ENCODE results near the gene ACTL10. TPM values are rescaled to one million over a fixed set of nuclear protein-coding genes. Genes with fewer than 3 reads are reported as not detected.

The ACTL10 gene
- total RNA-seq (2021), result 0.46 and 0.55 TPM in 2 replicates
- long read RNA-seq, result 0 reads

DNA sequence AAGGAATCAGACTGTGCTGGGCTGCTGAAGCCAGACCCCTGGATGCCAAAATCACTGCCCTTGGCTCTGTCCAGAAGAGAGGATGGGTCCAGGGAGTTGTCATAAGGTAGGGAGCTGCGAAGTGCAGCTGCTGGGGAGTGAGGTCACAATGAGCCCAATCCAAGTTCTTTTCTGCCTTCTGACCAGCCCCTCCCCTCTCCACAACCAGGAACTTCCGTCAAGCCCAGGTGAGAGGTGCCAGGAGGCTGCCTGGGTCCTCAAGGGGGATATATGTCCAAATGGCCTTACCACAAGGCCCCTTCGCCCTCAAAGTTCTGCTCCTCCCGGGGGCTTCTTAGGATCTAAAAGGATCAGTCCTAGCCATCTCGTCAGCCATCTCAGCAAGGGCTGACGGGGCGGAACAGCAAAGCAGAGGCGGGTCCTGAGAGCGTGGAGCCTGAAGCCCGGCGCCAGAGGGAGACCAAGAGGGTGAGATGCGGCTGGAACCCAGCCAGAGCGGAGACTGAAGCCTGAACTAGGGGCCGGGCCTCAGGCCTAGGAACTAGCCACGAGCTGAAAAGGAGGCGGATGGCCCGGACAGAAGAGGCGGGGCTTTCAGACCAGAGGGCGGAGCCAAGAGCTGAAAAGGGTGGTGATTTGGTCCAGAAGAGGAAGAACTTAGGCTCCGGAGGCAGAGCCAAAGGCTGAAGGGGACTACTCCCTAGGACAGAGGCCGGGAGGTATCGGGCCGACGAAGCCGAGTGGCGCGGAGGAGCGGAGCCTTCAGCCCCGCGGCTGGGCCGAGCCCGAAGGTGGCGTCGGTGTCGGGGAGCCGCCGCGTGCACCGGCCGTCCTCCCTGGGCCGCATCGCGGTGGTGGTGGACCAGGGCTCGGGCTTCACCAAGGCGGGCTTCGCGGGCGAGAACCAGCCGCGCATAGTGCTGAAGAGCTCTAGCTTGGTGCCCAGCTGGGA lies at the start of gene ACTL10:
Gene ACTL10, plus strand, starts transcription at position 651 of the 952 bp plus-strand sequence. CDS start 555 bp downstream, outside the sequence.
- Histone ChIP-seq H3K4me1 (ENCODE audit: insufficient read depth, low read length) (no peaks in the 10 kb centered on the region; the same call in 1 of the 2 replicates), H2BK120ac (ENCODE audit: low read depth, low read length, poor library complexity, severe bottlenecking) (no peak within 1 kb of the TSS), H3K56ac (ENCODE audit: insufficient read length, low read depth, low read length) (no peak within 1 kb of the TSS), H4K20me1 (ENCODE audit: control insufficient read depth, insufficient read depth, insufficient read length) (no peaks in the 10 kb centered on the region), H2BK20ac (ENCODE audit: low read depth, low read length, poor library complexity, severe bottlenecking) (no peak within 1 kb of the TSS), H2BK15ac (ENCODE audit: low read depth, low read length) (no peak within 1 kb of the TSS), H2BK12ac (ENCODE audit: insufficient read length, low read depth, low read length) (no peak within 1 kb of the TSS), H3K23ac (ENCODE audit: insufficient read length, low read depth, low read length) (no peak within 1 kb of the TSS), H2AK5ac (ENCODE audit: insufficient read length, low read length) (no peak within 1 kb of the TSS), H4K5ac (ENCODE audit: insufficient read length, low read depth, low read length) (no peak within 1 kb of the TSS), H2AFZ (ENCODE audit: low read length) (no peak within 1 kb of the TSS), H3K9ac (ENCODE audit: extremely low read depth, insufficient read length, low read length) (no peak within 1 kb of the TSS), H3K27ac (ENCODE audit: insufficient read length, low read depth, low read length) (no peak within 1 kb of the TSS), H3K79me2 (ENCODE audit: insufficient read depth, low read length) (no peaks in the 10 kb centered on the region), H3K9me3 (ENCODE audit: control insufficient read depth, low read depth, low read length) (no peaks in the 10 kb centered on the region), H3T11ph (ENCODE audit: low read length) (no peak within 1 kb of the TSS), H2BK5ac (ENCODE audit: insufficient read length, low read length) (no peak within 1 kb of the TSS), H4K8ac (replicated peaks; ENCODE audit: insufficient read length, low read depth, low read length) (no peak within 1 kb of the TSS), H3K18ac (ENCODE audit: insufficient read length, low read depth, low read length) (no peak within 1 kb of the TSS), H3K27me3 (ENCODE audit: insufficient read depth, low read length) (no peaks in the 10 kb centered on the region), H4K91ac (ENCODE audit: insufficient read length, low read depth, low read length) (no peak within 1 kb of the TSS), H3K4ac (ENCODE audit: low read depth, low read length) (no peak within 1 kb of the TSS), H3K14ac (ENCODE audit: insufficient read depth, low read length) (no peak within 1 kb of the TSS; the same call in 1 of the 2 replicates), H3K23me2 (ENCODE audit: insufficient read length, low read depth, low read length, poor library complexity, severe bottlenecking) (peaks cover 18% of the 10 kb centered on the region), H3K79me1 (ENCODE audit: insufficient read depth, low read depth, low read length, poor library complexity, severe bottlenecking) (no peaks in the 10 kb centered on the region), H3K4me2 (ENCODE audit: insufficient read depth, insufficient read length, low read length) (peak within 1 kb of the TSS; percentile 39)
- Mint-ChIP-seq H3K27ac (peak within 1 kb of the TSS; percentile 31 to 92 (median 87); a peak in 4 of 7 replicates), H3K4me3 (peak within 1 kb of the TSS; percentile 63 to 72), H3K36me3 (ENCODE audit: insufficient read depth in 1 of 3, low read depth in 3 of 3) (peaks cover 19 to 44% (median 32%) of the 10 kb centered on the region in 3 experiments), H3K27me3 (ENCODE audit: low read depth) (peaks cover 4% of the 10 kb centered on the region), H3K4me1 (peaks cover 29 to 32% of the 10 kb centered on the region in 2 experiments), H3K9me3 (no peaks in the 10 kb centered on the region)
- no CpG with 5 or more reads among the region's 50 CpGs for WGBS (ENCODE audit: extremely low coverage, insufficient read length, low lambda C conversion rate)
- DNase-seq, result peak; percentile 97
- TF ChIP-seq, protein P1, sequence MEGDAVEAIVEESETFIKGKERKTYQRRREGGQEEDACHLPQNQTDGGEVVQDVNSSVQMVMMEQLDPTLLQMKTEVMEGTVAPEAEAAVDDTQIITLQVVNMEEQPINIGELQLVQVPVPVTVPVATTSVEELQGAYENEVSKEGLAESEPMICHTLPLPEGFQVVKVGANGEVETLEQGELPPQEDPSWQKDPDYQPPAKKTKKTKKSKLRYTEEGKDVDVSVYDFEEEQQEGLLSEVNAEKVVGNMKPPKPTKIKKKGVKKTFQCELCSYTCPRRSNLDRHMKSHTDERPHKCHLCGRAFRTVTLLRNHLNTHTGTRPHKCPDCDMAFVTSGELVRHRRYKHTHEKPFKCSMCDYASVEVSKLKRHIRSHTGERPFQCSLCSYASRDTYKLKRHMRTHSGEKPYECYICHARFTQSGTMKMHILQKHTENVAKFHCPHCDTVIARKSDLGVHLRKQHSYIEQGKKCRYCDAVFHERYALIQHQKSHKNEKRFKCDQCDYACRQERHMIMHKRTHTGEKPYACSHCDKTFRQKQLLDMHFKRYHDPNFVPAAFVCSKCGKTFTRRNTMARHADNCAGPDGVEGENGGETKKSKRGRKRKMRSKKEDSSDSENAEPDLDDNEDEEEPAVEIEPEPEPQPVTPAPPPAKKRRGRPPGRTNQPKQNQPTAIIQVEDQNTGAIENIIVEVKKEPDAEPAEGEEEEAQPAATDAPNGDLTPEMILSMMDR (conservative IDR thresholded peaks at IDR 0.05), result peak; percentile 36; the same call in 1 of the 3 replicates

Measured in H9 (cell line).